Natural killer cell (primary cell): ENCODE results near the gene SERPINC1. TPM values are rescaled to one million over a fixed set of nuclear protein-coding genes. Genes with fewer than 3 reads are reported as not detected.

Experiments used
- ATAC-seq, 3 donors: fragments of 150-1000 bp in 2 of 3; fragments of 200-7000 bp in 1 of 3; cut with Tn5 transposase; 1 replicate in 1 of 3; 2 replicates in 2 of 3; pipeline ENCODE4 v1.10.0; 2021; ENCODE audit warnings: mild to moderate bottlenecking in 2 of 3, moderate library complexity in 2 of 3
- DNase-seq, 2 donors: peaks; one replicate each; pipeline versions ENCODE4 v3.0.0 to v3.0.0-alpha.2; 2013 to 2021; ENCODE audit warnings: mixed read lengths in 1 of 2
- H3K27ac ChIP-seq: one replicate; pipeline ENCODE4 v1.5.1; 2013; ENCODE audit warnings: mild to moderate bottlenecking, low read length
- H3K27me3 ChIP-seq: one replicate; pipeline ENCODE4 v1.6.1; 2013; ENCODE audit warnings: low read length; ENCODE audit not compliant: control insufficient read depth, insufficient read depth
- H3K36me3 ChIP-seq: one replicate; pipeline ENCODE4 v1.6.1; 2013; ENCODE audit warnings: low read length; ENCODE audit not compliant: control insufficient read depth, insufficient read depth
- H3K4me1 ChIP-seq: one replicate; pipeline ENCODE4 v1.6.1; 2013; ENCODE audit warnings: low read length; ENCODE audit not compliant: control insufficient read depth, insufficient read depth
- H3K4me3 ChIP-seq: one replicate; pipeline ENCODE4 v1.5.1; 2013; ENCODE audit warnings: low read length
- H3K9me3 ChIP-seq: one replicate; pipeline ENCODE4 v1.6.1; 2013; ENCODE audit warnings: low read length; ENCODE audit not compliant: control insufficient read depth, insufficient read depth
- H3K27ac Mint-ChIP-seq, 2 donors: one replicate each; pipeline ENCODE4 v1.8.0; 2022; ENCODE audit warnings: mild to moderate bottlenecking in 2 of 2, mixed read lengths in 2 of 2, moderate library complexity in 1 of 2
- H3K27me3 Mint-ChIP-seq, 2 donors: one replicate each; pipeline ENCODE4 v1.8.0; 2022; ENCODE audit warnings: low read depth in 2 of 2, mixed read lengths in 2 of 2
- H3K36me3 Mint-ChIP-seq: one replicate; pipeline ENCODE4 v1.8.0; 2022; ENCODE audit warnings: mixed read lengths
- H3K4me1 Mint-ChIP-seq, 2 donors: one replicate each; pipeline ENCODE4 v1.8.0; 2022; ENCODE audit warnings: mixed read lengths in 2 of 2
- H3K4me3 Mint-ChIP-seq: one replicate; pipeline ENCODE4 v1.8.0; 2022; ENCODE audit warnings: mild to moderate bottlenecking, moderate library complexity, mixed read lengths
- H3K9me3 Mint-ChIP-seq, 2 donors: one replicate each; pipeline ENCODE4 v1.8.0; 2022; ENCODE audit warnings: mixed read lengths in 2 of 2
- CTCF ChIP-seq: fragments of 200-600 bp; IDR thresholded peaks from one replicate; pipeline ENCODE4 v1.8.0; 2022; ENCODE audit warnings: antibody characterized with exemption
- WGBS: methylation state at CpG from one replicate; pipeline ENCODE4 v1.1.7; 2013; ENCODE audit warnings: missing lambda C conversion rate; ENCODE audit not compliant: insufficient coverage; 5-methylcytosine and 5-hydroxymethylcytosine counted together
- intact Hi-C: fragments of 100-400 bp; cut with micrococcal nuclease; formaldehyde crosslinking; loops from one replicate; pipeline ENCODE4 v1.14.2; 2022
- total RNA-seq, 4 donors: library from RNA; stranded (reverse); fragments of 120-200 nt in 1 of 4; gene quantifications; one replicate each; pipeline versions ENCODE4 v1.2.3 to v1.2.4, GENCODE V29; 2013 to 2022

Gene SERPINC1
- total RNA-seq, 3 donors from 2014 or later (not counting 1 experiment from before 2014, with no cell fraction given) = 0.38 to 0.48 TPM; not detected in 1

GRCh38 chr1:173914366-173914871, 2.7 kb downstream of the SERPINC1 start:
- intact Hi-C loops = no loop called here
- H3K36me3 Mint-ChIP-seq = no peaks in the 10 kb centered on the region

GRCh38 chr1:173913111-173913510, 4.0 kb downstream of the SERPINC1 start:
- Mint-ChIP-seq H3K9me3 (no peaks in the 10 kb centered on the region), H3K27ac (no peak overlapping the region), H3K4me1 (no peaks in the 10 kb centered on the region), H3K36me3 (no peaks in the 10 kb centered on the region), H3K4me3 (no peak overlapping the region), H3K27me3 (no peaks in the 10 kb centered on the region)
- DNase-seq = no peak
- no peak overlapping the region for H3K4me3 ChIP-seq
- H3K27me3 ChIP-seq = no peaks in the 10 kb centered on the region
- no peaks in the 10 kb centered on the region for H3K36me3 ChIP-seq
- no peaks in the 10 kb centered on the region for H3K9me3 ChIP-seq
- no peak for ATAC-seq
- 86% methylated on average over 3 of the region's 3 CpGs for WGBS
- no peak overlapping the region for H3K27ac ChIP-seq
- H3K4me1 ChIP-seq = no peaks in the 10 kb centered on the region
- intact Hi-C loops = no loop called here
- TF ChIP-seq CTCF = no peak

More at GRCh38 chr1:173914366-173914871, 2.7 kb downstream of the SERPINC1 start:
- H3K27ac Mint-ChIP-seq = no peak overlapping the region
- H3K4me1 Mint-ChIP-seq = no peaks in the 10 kb centered on the region
- no peaks in the 10 kb centered on the region for H3K36me3 ChIP-seq
- ATAC-seq (peak in 1 of 3 donors; percentile 43), DNase-seq (peak in 1 of 2 donors; percentile 50)
- H3K27me3 Mint-ChIP-seq = no peaks in the 10 kb centered on the region
- H3K4me3 Mint-ChIP-seq = no peak overlapping the region
- TF ChIP-seq CTCF = no peak
- H3K9me3 ChIP-seq = no peaks in the 10 kb centered on the region
- no peaks in the 10 kb centered on the region for H3K27me3 ChIP-seq
- no peaks in the 10 kb centered on the region for H3K4me1 ChIP-seq
- WGBS = 93% methylated on average over 13 of the region's 13 CpGs
- no peak overlapping the region for H3K4me3 ChIP-seq
- H3K9me3 Mint-ChIP-seq = no peaks in the 10 kb centered on the region
- no peak overlapping the region for H3K27ac ChIP-seq

- H3K9me3 ChIP-seq = no peaks in the 10 kb centered on the region
- H3K36me3 ChIP-seq = peaks cover 7% of the 10 kb centered on the region
- WGBS = 92% methylated on average over 6 of the region's 6 CpGs
- TF ChIP-seq CTCF = no peak
- no peaks in the 10 kb centered on the region for H3K27me3 ChIP-seq
- Mint-ChIP-seq H3K36me3 (no peaks in the 10 kb centered on the region), H3K4me1 (peaks cover 20 to 21% of the 10 kb centered on the region in 2 donors), H3K27ac (peak overlapping the region in 1 of 2 donors; percentile 18), H3K4me3 (no peak overlapping the region), H3K9me3 (no peaks in the 10 kb centered on the region), H3K27me3 (no peaks in the 10 kb centered on the region)
- DNase-seq (no peak), ATAC-seq (no peak)
- H3K4me3 ChIP-seq = no peak overlapping the region
- intact Hi-C loops = no loop called here
- no peak overlapping the region for H3K27ac ChIP-seq
- no peaks in the 10 kb centered on the region for H3K4me1 ChIP-seq
Measured at GRCh38 chr1:173903827-173904531, 13.1 kb downstream of the SERPINC1 start.
